Lower lobe of right lung (tissue), 2 donors: Measurements from ENCODE around the gene ZNF598. TPM values are rescaled to one million over a fixed set of nuclear protein-coding genes. Genes with fewer than 3 reads are reported as not detected.

Experiments
- ATAC-seq, 2 donors: fragments of 200-7000 bp; cut with Tn5 transposase; one replicate each; pipeline ENCODE4 v1.9.1; 2020 to 2022; ENCODE audit warnings: mild to moderate bottlenecking in 2 of 2, moderate library complexity in 2 of 2
- DNase-seq: peaks from one replicate; pipeline ENCODE4 v3.0.0-alpha.2; 2020
- H3K27ac ChIP-seq: fragments of 200-600 bp; one replicate; pipeline ENCODE4 v1.8.0; 2022
- H3K27me3 ChIP-seq: fragments of 200-600 bp; one replicate; pipeline ENCODE4 v1.8.0; 2022; ENCODE audit warnings: low read depth
- H3K36me3 ChIP-seq: fragments of 200-600 bp; one replicate; pipeline ENCODE4 v1.8.0; 2022; ENCODE audit warnings: mild to moderate bottlenecking
- H3K4me1 ChIP-seq: fragments of 200-600 bp; one replicate; pipeline ENCODE4 v1.8.0; 2022
- H3K4me3 ChIP-seq: fragments of 200-600 bp; one replicate; pipeline ENCODE4 v1.8.0; 2022; ENCODE audit warnings: mild to moderate bottlenecking
- H3K9me3 ChIP-seq: fragments of 200-600 bp; one replicate; pipeline ENCODE4 v1.8.0; 2022
- CTCF ChIP-seq: fragments of 200-600 bp; IDR thresholded peaks from one replicate; pipeline ENCODE4 v1.8.0; 2022; ENCODE audit warnings: antibody characterized with exemption, mild to moderate bottlenecking
- intact Hi-C: fragments of 100-400 bp; cut with DNase I; formaldehyde crosslinking; loops from one replicate; pipeline ENCODE4 v1.11.0; 2022
- total RNA-seq: library from RNA; stranded (reverse); fragmentation: NEBNext Ultra II Directional; extraction: Animal tissue kit (Norgen Biotek cat#: 25700); gene quantifications from one replicate; pipeline ENCODE4 v1.2.1, GENCODE V29; 2021
- donor health status: DM: no; HTN: yes; CAD: no; lungs with severe emphysema.

ZNF598 gene
- total RNA-seq, 1 donor from 2014 or later: 27.2 TPM

GRCh38 chr16:2031081-2031577, 21.5 kb upstream of the ZNF598 start:
- H3K27ac ChIP-seq: peak overlapping the region; percentile 92
- H3K4me3 ChIP-seq: peak overlapping the region; percentile 84
- H3K27me3 ChIP-seq: peaks cover 3% of the 10 kb centered on the region
- peaks cover 82% of the 10 kb centered on the region for H3K4me1 ChIP-seq
- ATAC-seq: no peak
- intact Hi-C loops: no loop called here
- DNase-seq: no peak
- no peaks in the 10 kb centered on the region for H3K9me3 ChIP-seq
- H3K36me3 ChIP-seq: peaks cover 23% of the 10 kb centered on the region
- TF ChIP-seq CTCF: no peak

- ATAC-seq (no peak), DNase-seq (no peak)
- H3K36me3 ChIP-seq: peaks cover 16% of the 10 kb centered on the region
- H3K9me3 ChIP-seq: no peaks in the 10 kb centered on the region
- H3K27me3 ChIP-seq: peaks cover 7% of the 10 kb centered on the region
- TF ChIP-seq CTCF: no peak
- H3K27ac ChIP-seq: peak overlapping the region; percentile 92
- peaks cover 80% of the 10 kb centered on the region for H3K4me1 ChIP-seq
- peak overlapping the region; percentile 84 for H3K4me3 ChIP-seq
- intact Hi-C loops: no loop called here
Measured at GRCh38 chr16:2030036-2030435, 20.4 kb upstream of the ZNF598 start.

- H3K9me3 ChIP-seq: no peaks in the 10 kb centered on the region
- H3K27me3 ChIP-seq: peaks cover 7% of the 10 kb centered on the region
- TF ChIP-seq CTCF: no peak
- H3K27ac ChIP-seq: peak overlapping the region; percentile 92
- DNase-seq (no peak), ATAC-seq (no peak)
- peak overlapping the region; percentile 84 for H3K4me3 ChIP-seq
- peaks cover 81% of the 10 kb centered on the region for H3K4me1 ChIP-seq
- peaks cover 16% of the 10 kb centered on the region for H3K36me3 ChIP-seq
- intact Hi-C loops: loop anchor here (10.0 kb wide), 1 partner anchor 115 kb away; the partner anchor contains the start of gene RAB26
Measured at GRCh38 chr16:2029350-2029749, 19.7 kb upstream of the ZNF598 start.

- Histone ChIP-seq H3K27ac (peak overlapping the region; percentile 92), H3K4me3 (peak overlapping the region; percentile 84), H3K27me3 (peaks cover 7% of the 10 kb centered on the region), H3K9me3 (no peaks in the 10 kb centered on the region), H3K4me1 (peaks cover 83% of the 10 kb centered on the region), H3K36me3 (peaks cover 16% of the 10 kb centered on the region)
- no peak for TF ChIP-seq CTCF
- ATAC-seq: no peak
- intact Hi-C loops: loop anchor here (10.0 kb wide), 1 partner anchor 116 kb away; the partner anchor contains the start of gene RAB26
- DNase-seq: no peak
Measured at GRCh38 chr16:2028620-2029220, 19.1 kb upstream of the ZNF598 start.

- intact Hi-C loops: loop anchor here (10.0 kb wide), 1 partner anchor 117 kb away; the partner anchor contains the start of gene RAB26
- Histone ChIP-seq H3K4me3 (peak overlapping the region; percentile 84), H3K4me1 (peaks cover 82% of the 10 kb centered on the region), H3K27ac (peak overlapping the region; percentile 92), H3K9me3 (no peaks in the 10 kb centered on the region), H3K36me3 (peaks cover 16% of the 10 kb centered on the region), H3K27me3 (peaks cover 7% of the 10 kb centered on the region)
- no peak for ATAC-seq
- TF ChIP-seq CTCF: no peak
- DNase-seq: no peak
Measured at GRCh38 chr16:2028146-2028545, 18.5 kb upstream of the ZNF598 start.
